Fibroblast of lung (primary cell): ENCODE results near the gene RARG. TPM values are rescaled to one million over a fixed set of nuclear protein-coding genes. Genes with fewer than 3 reads are reported as not detected.

Experiments
- DNase-seq, 2 donors: peaks; one replicate each; pipeline versions ENCODE4 v3.0.0 to v3.0.0-alpha.2; 2010; ENCODE audit warnings: low read depth in 2 of 2
- H2AFZ ChIP-seq: 2 replicates; pipeline ENCODE4 v1.5.1; 2012; ENCODE audit warnings: low read length, control low read depth, inconsistent platforms
- H3K27ac ChIP-seq: 2 replicates; pipeline ENCODE4 v1.5.1; 2011; ENCODE audit warnings: low read length, control low read depth; ENCODE audit not compliant: insufficient read depth
- H3K27me3 ChIP-seq: 2 replicates; pipeline ENCODE4 v1.5.1; 2011; ENCODE audit warnings: mild to moderate bottlenecking, low read length; ENCODE audit not compliant: control insufficient read depth, insufficient read depth
- H3K36me3 ChIP-seq: 2 replicates; pipeline ENCODE4 v1.5.1; 2011; ENCODE audit warnings: low read length; ENCODE audit not compliant: control insufficient read depth, insufficient read depth
- H3K4me1 ChIP-seq: 2 replicates; pipeline ENCODE4 v1.5.1; 2011; ENCODE audit warnings: low read length; ENCODE audit not compliant: control insufficient read depth, insufficient read depth; ENCODE audit errors: extremely low read depth
- H3K4me2 ChIP-seq: 2 replicates; pipeline ENCODE4 v1.5.1; 2011; ENCODE audit warnings: low read length, control low read depth; ENCODE audit not compliant: insufficient read depth; ENCODE audit errors: extremely low read depth
- H3K4me3 ChIP-seq, 4 experiments: fragments of 200-600 bp in 1 of 4; sonication (generic) in 1 of 4; replicated peaks in 1 of 4; 2 replicates each; pipeline ENCODE4 v1.5.1; 2011 to 2016; ENCODE audit warnings: low read length in 4 of 4, low read depth in 3 of 4, mild to moderate bottlenecking in 3 of 4, control low read depth in 2 of 4, inconsistent platforms in 1 of 4, mixed read lengths in 1 of 4; ENCODE audit not compliant: insufficient read depth in 1 of 4; ENCODE audit errors: control extremely low read depth in 1 of 4
- H3K79me2 ChIP-seq: 2 replicates; pipeline ENCODE4 v1.5.1; 2012; ENCODE audit warnings: mild to moderate bottlenecking, low read length, inconsistent platforms; ENCODE audit not compliant: control insufficient read depth, insufficient read depth
- H3K9ac ChIP-seq: 2 replicates; pipeline ENCODE4 v1.5.1; 2011; ENCODE audit warnings: mild to moderate bottlenecking, low read length, control low read depth; ENCODE audit not compliant: insufficient read depth
- H3K9me3 ChIP-seq: 2 replicates; pipeline ENCODE4 v1.5.1; 2012; ENCODE audit warnings: low read depth, low read length; ENCODE audit not compliant: control insufficient read depth, insufficient read depth
- H4K20me1 ChIP-seq: 2 replicates; pipeline ENCODE4 v1.5.1; 2011; ENCODE audit warnings: low read length; ENCODE audit not compliant: control insufficient read depth, insufficient read depth; ENCODE audit errors: extremely low read depth
- EZH2 ChIP-seq: IDR thresholded peaks from 2 replicates; pipeline ENCODE4 v1.5.1; 2012; ENCODE audit warnings: low read length, control low read depth, mild to moderate bottlenecking; ENCODE audit errors: missing control alignments
- polyA plus RNA-seq, 2 donors: library from polyadenylated mRNA; depleted of rRNA in 1 of 2; stranded (reverse) in 1 of 2; unstranded in 1 of 2; fragments of >200 nt; gene quantifications; 2 replicates each; pipeline ENCODE4 v1.2.1, GENCODE V29; 2011 to 2012; ENCODE audit warnings: missing spikeins in 1 of 2
- total RNA-seq: library from RNA; depleted of rRNA; stranded (reverse); fragments of >200 nt; gene quantifications from 2 replicates; pipeline ENCODE4 v1.2.1, GENCODE V29; 2014
- TF ChIP-seq, protein P1 (sequence below), 2 donors: IDR thresholded peaks in 1 of 2; conservative IDR thresholded peaks in 1 of 2; 1 replicate in 1 of 2; 2 replicates in 1 of 2; pipeline ENCODE4 v1.5.1; 2011 to 2012; ENCODE audit warnings: low read length in 2 of 2, control low read depth in 1 of 2, inconsistent platforms in 1 of 2, low read depth in 1 of 2, mild to moderate bottlenecking in 1 of 2

The RARG gene
- total and polyA plus RNA-seq, 2 donors (not counting 1 experiment from before 2014, with no cell fraction given), result 30.4 to 51.4 TPM

DNA sequence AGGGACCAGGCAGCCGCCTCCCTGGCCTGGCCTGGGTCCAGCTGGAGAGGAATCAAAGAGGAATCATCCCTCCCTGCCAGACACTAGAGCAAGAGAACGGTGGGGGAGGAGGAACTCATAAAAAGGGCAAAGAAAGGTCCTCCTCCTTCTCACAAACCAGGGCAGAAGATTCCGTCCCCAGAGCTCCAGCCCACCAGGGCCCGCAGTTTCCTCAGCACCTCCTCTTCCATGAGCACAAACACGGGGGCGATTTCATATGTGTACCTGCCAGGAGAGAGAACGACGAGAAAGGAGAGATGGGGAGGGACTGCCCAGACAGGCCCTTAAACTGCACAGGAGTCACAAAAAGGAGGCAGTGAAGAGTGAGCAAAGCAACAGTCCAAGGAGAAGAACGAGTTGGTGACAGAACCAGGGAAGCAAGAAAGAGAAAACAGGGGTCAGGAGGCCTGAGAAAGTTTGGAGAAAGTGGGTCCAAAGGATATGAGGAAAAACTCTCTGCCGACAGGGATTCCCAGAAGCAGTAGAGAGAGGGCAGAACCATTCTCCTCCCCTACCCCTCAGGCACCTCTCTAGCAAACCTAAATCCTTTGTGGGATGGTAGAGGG, 60.2 kb downstream of the RARG start:
- Histone ChIP-seq H3K4me1 (peaks cover 16% of the 10 kb centered on the region), H3K4me3 (no peak overlapping the region), H2AFZ (peak overlapping the region; percentile 26), H3K9me3 (no peaks in the 10 kb centered on the region), H4K20me1 (no peaks in the 10 kb centered on the region), H3K9ac (no peak overlapping the region), H3K27me3 (no peaks in the 10 kb centered on the region), H3K4me2 (no peak overlapping the region), H3K36me3 (peaks cover 4% of the 10 kb centered on the region), H3K27ac (no peak overlapping the region), H3K79me2 (no peaks in the 10 kb centered on the region)
- DNase-seq, result peak in 1 of 2 donors; percentile 11
- TF ChIP-seq, protein P1, sequence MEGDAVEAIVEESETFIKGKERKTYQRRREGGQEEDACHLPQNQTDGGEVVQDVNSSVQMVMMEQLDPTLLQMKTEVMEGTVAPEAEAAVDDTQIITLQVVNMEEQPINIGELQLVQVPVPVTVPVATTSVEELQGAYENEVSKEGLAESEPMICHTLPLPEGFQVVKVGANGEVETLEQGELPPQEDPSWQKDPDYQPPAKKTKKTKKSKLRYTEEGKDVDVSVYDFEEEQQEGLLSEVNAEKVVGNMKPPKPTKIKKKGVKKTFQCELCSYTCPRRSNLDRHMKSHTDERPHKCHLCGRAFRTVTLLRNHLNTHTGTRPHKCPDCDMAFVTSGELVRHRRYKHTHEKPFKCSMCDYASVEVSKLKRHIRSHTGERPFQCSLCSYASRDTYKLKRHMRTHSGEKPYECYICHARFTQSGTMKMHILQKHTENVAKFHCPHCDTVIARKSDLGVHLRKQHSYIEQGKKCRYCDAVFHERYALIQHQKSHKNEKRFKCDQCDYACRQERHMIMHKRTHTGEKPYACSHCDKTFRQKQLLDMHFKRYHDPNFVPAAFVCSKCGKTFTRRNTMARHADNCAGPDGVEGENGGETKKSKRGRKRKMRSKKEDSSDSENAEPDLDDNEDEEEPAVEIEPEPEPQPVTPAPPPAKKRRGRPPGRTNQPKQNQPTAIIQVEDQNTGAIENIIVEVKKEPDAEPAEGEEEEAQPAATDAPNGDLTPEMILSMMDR (conservative IDR thresholded peaks at IDR 0.05 in 1 of 2, IDR thresholded peaks at IDR 0.05 in 1 of 2; ENCODE audit: low read depth in 1 of 2, low read length in 2 of 2), result no peak
- no peak for TF ChIP-seq EZH2

DNA sequence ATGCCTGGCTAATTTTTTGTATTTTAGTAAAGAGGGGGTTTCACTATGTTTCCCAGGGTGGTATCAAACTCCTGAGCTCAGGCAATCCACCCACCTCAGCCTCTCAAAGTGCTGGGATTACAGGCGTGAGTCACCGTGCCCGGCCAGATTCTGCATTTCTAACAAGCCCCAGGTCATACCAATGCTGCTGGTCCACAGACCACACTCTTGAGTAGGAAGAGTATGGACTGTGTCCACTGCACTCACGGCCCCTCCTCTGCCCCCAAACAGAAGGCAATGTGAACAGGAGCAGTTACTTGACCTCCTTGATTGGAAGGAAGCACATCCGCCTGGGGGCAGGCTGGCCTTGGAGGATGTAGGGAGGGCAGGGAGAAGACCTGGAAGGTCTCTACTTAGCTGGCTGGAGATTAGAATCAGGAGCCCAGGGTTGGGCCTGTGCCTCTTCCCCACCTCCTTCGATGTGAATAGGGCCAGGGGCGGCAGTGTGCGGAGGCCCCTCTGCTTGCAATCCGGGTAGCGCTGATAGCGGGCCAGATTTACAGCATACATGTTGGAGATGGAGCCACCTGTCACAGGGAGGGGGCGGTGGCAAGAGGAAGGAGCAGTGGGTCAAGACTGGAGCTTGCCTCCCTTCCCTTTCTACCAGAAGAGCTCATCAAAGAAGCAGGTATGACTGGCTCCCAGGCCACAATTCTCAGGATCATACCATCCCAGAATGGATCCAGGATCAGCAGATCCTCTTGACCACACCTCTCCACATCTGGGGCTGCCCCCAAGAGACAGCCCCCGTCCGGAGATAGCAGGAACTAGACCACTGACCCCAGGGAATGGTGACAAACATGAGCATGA, 60.9 kb downstream of the RARG start:
- TF ChIP-seq, protein P1 (conservative IDR thresholded peaks at IDR 0.05 in 1 of 2, IDR thresholded peaks at IDR 0.05 in 1 of 2; ENCODE audit: low read depth in 1 of 2, low read length in 2 of 2), result no peak
- no peak for TF ChIP-seq EZH2
- H3K27ac ChIP-seq, result no peak overlapping the region
- H3K4me2 ChIP-seq, result no peak overlapping the region

DNA sequence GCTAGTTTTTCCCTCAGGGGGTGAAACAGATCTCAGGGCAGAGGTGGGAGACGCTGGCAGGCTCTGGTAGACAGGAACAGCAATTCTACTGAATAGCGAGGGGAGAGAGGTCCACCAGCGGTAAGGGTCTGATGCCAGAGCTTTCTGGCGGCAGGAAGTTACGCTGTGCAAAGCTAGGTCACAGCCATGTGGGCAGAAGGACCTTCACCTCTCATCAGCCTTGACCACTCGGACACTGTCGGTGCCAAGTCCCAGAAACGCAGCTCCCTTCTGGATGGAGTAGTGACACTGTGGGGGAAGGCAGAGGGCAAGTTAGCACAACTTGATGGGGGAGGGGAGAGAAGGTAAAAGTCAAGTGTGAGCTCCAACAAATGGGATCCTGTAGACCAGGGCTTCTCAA, 61.8 kb downstream of the RARG start:
- H3K4me3 ChIP-seq, result no peak overlapping the region
- no peak for TF ChIP-seq EZH2
- TF ChIP-seq, protein P1 (conservative IDR thresholded peaks at IDR 0.05 in 1 of 2, IDR thresholded peaks at IDR 0.05 in 1 of 2; ENCODE audit: low read depth in 1 of 2, low read length in 2 of 2), result no peak
- H3K9me3 ChIP-seq, result no peaks in the 10 kb centered on the region
- H3K4me2 ChIP-seq, result no peak overlapping the region
- no peaks in the 10 kb centered on the region for H4K20me1 ChIP-seq
- H3K27ac ChIP-seq, result no peak overlapping the region
- DNase-seq, result no peak
- no peak overlapping the region for H2AFZ ChIP-seq
- peaks cover 16% of the 10 kb centered on the region for H3K4me1 ChIP-seq
- H3K36me3 ChIP-seq, result peaks cover 4% of the 10 kb centered on the region
- no peak overlapping the region for H3K9ac ChIP-seq
- H3K27me3 ChIP-seq, result no peaks in the 10 kb centered on the region
- no peaks in the 10 kb centered on the region for H3K79me2 ChIP-seq

More for the DNA sequence above, 60.9 kb downstream of the RARG start:
- peaks cover 4% of the 10 kb centered on the region for H3K36me3 ChIP-seq
- no peaks in the 10 kb centered on the region for H3K9me3 ChIP-seq
- no peaks in the 10 kb centered on the region for H3K79me2 ChIP-seq
- H3K27me3 ChIP-seq, result no peaks in the 10 kb centered on the region
- H2AFZ ChIP-seq, result no peak overlapping the region
- no peak overlapping the region for H3K9ac ChIP-seq
- H3K4me1 ChIP-seq, result peaks cover 16% of the 10 kb centered on the region
- no peaks in the 10 kb centered on the region for H4K20me1 ChIP-seq
- peak in 1 of 2 donors; percentile 34 for DNase-seq
- no peak overlapping the region for H3K4me3 ChIP-seq
